GM12878 (cell line): ENCODE data around the gene TPCN2. TPM values are rescaled to one million over a fixed set of nuclear protein-coding genes. Genes with fewer than 3 reads are reported as not detected.

ENCODE experiments used
- ATAC-seq: fragments of 200-7000 bp; cut with Tn5 transposase; 3 replicates; pipeline ENCODE4 v1.9.1; 2020; ENCODE audit warnings: mild to moderate bottlenecking, moderate library complexity
- BruUV-seq: library from RNA; stranded (reverse); fragments of 400-500 nt; replicated peaks from 2 replicates; lab custom pipeline; 2021; lab: Mats Ljungman, UMichigan
- CTCF ChIA-PET: fragments of 300-600 bp; sonication (Branson Sonifier 250); formaldehyde crosslinking; extraction: SDS; loops from one replicate; lab custom pipeline; 2021; ENCODE audit warnings: inconsistent platforms; lab: Yijun Ruan, JAX
- POLR2A ChIA-PET: fragments of 350-600 bp; formaldehyde crosslinking; extraction: SDS; loops from one replicate; lab custom pipeline; 2021; ENCODE audit warnings: inconsistent platforms; lab: Charles Lee
- RAD21 ChIA-PET: fragments of 300-600 bp; sonication (Branson Sonifier 250); formaldehyde crosslinking; loops from one replicate; lab custom pipeline; 2023; ENCODE audit warnings: antibody characterized with exemption; ENCODE audit not compliant: unreplicated experiment; lab: Charles Lee
- SMC1A ChIA-PET: fragments of 300-600 bp; sonication (Branson Sonifier 250); formaldehyde crosslinking; loops from one replicate; lab custom pipeline; 2023; ENCODE audit not compliant: unreplicated experiment, uncharacterized antibody; lab: Charles Lee
- DNase-seq: peaks from one replicate; pipeline ENCODE4 v3.0.0-alpha.2; 2011; ENCODE audit warnings: low read depth, low spot score
- FAIRE-seq: peaks from 3 replicates; lab custom pipeline; 2011; peaks lifted over from hg19 to GRCh38; lab: Jason Lieb, UNC
- H2AFZ ChIP-seq: 2 replicates; pipeline ENCODE4 v1.6.0; 2011; ENCODE audit warnings: low read depth, low read length, control low read depth; ENCODE audit not compliant: control insufficient read depth
- H3K27ac ChIP-seq: 2 replicates; pipeline ENCODE4 v1.5.1; 2011; ENCODE audit warnings: control low read depth; ENCODE audit not compliant: control insufficient read depth, insufficient read depth
- H3K27me3 ChIP-seq, 2 experiments: replicated peaks in 1 of 2; 2 replicates each; pipeline versions ENCODE4 v1.6.0 to v1.6.1; 2011; ENCODE audit warnings: low read length in 1 of 2; ENCODE audit not compliant: control insufficient read depth in 2 of 2, insufficient read depth in 2 of 2
- H3K36me3 ChIP-seq, 2 experiments: 2 replicates each; pipeline ENCODE4 v1.5.1; 2011; ENCODE audit warnings: low read length in 1 of 2; ENCODE audit not compliant: control insufficient read depth in 2 of 2, insufficient read depth in 2 of 2
- H3K4me1 ChIP-seq: 2 replicates; pipeline ENCODE4 v1.6.1; 2011; ENCODE audit warnings: mild to moderate bottlenecking, low read length, moderate library complexity, mixed read lengths; ENCODE audit not compliant: control insufficient read depth, insufficient read depth
- H3K4me2 ChIP-seq: 2 replicates; pipeline ENCODE4 v1.6.0; 2011; ENCODE audit warnings: control low read depth; ENCODE audit not compliant: control insufficient read depth, insufficient read depth
- H3K4me3 ChIP-seq: fragments of 200-600 bp; sonication (generic); 2 replicates; pipeline ENCODE4 v1.5.1; 2016
- H3K79me2 ChIP-seq: 2 replicates; pipeline ENCODE4 v1.6.0; 2011; ENCODE audit warnings: low read length; ENCODE audit not compliant: control insufficient read depth, insufficient read depth
- H3K9ac ChIP-seq: 2 replicates; pipeline ENCODE4 v1.8.0; 2011; ENCODE audit warnings: low read length, control low read depth, mixed read lengths; ENCODE audit not compliant: control insufficient read depth, insufficient read depth
- H3K9me3 ChIP-seq: replicated peaks from 3 replicates; pipeline ENCODE4 v1.5.1; 2011; ENCODE audit warnings: mild to moderate bottlenecking, low read length; ENCODE audit not compliant: control insufficient read depth, insufficient read depth
- H4K20me1 ChIP-seq: 2 replicates; pipeline ENCODE4 v1.6.0; 2011; ENCODE audit not compliant: control insufficient read depth, insufficient read depth
- CTCF ChIP-seq, 3 experiments: IDR thresholded peaks in 2 of 3; conservative IDR thresholded peaks in 1 of 3; 2 replicates each; pipeline ENCODE4 v1.5.1; 2011; ENCODE audit warnings: low read depth in 3 of 3, low read length in 3 of 3, mild to moderate bottlenecking in 3 of 3, control low read depth in 2 of 3, moderate library complexity in 2 of 3, inconsistent platforms in 1 of 3, mixed read lengths in 1 of 3; ENCODE audit not compliant: control insufficient read depth in 2 of 3, insufficient read depth in 1 of 3; ENCODE audit errors: extremely low read depth in 1 of 3
- NFYA ChIP-seq: IDR thresholded peaks from 2 replicates; pipeline ENCODE4 v1.6.1; 2011; ENCODE audit warnings: low read depth, mild to moderate bottlenecking, low read length, improper control_type of control experiment, borderline replicate concordance
- RAD21 ChIP-seq: IDR thresholded peaks from 2 replicates; pipeline ENCODE4 v1.6.1; 2011; ENCODE audit warnings: mild to moderate bottlenecking, low read depth, low read length, moderate library complexity; ENCODE audit not compliant: insufficient read depth
- SUPT20H ChIP-seq: IDR thresholded peaks from 2 replicates; pipeline ENCODE4 v1.6.1; 2011; ENCODE audit warnings: low read depth, mild to moderate bottlenecking, low read length, moderate library complexity, borderline replicate concordance; ENCODE audit not compliant: control insufficient read depth
- YBX1 ChIP-seq: fragments of 450-650 bp; IDR thresholded peaks from 2 replicates; pipeline ENCODE4 v1.6.1; 2016; ENCODE audit warnings: antibody characterized with exemption
- WGBS: methylation state at CpG from one replicate; pipeline ENCODE4 v1.1.6; 2016; ENCODE audit warnings: low lambda C conversion rate; ENCODE audit not compliant: insufficient replicate concordance, insufficient coverage; ENCODE audit errors: missing lambda C conversion rate; 5-methylcytosine and 5-hydroxymethylcytosine counted together
- in situ Hi-C: fragments of 300-500 bp; cut with MboI; formaldehyde crosslinking; loops from 9 replicates; pipeline ENCODE4 v1.14.3; 2018; ENCODE audit warnings: mixed read lengths
- intact Hi-C: fragments of 100-400 bp; cut with micrococcal nuclease; formaldehyde crosslinking; loops from one replicate; pipeline ENCODE4 v1.14.2; 2022; ENCODE audit not compliant: unreplicated experiment
- polyA plus RNA-seq, 11 experiments: library from polyadenylated mRNA; depleted of rRNA in 4 of 11; unstranded in 6 of 11; stranded (reverse) in 5 of 11; fragments of >200 nt; fragmentation: Nextera tagmentation in 4 of 11; fragmentation: Illumina TruSeq in 1 of 11; extraction: Ambion mirVana in 4 of 11; extraction: Trizol in 1 of 11; gene quantifications; 1 replicate in 1 of 11; 2 replicates in 10 of 11; pipeline versions ENCODE4 v1.2.1 to v1.2.3, GENCODE V29; 2011 to 2016; ENCODE audit warnings: inconsistent platforms in 2 of 11, missing spikeins in 2 of 11, low read depth in 1 of 11
- total RNA-seq, 4 experiments: library from RNA; depleted of rRNA in 3 of 4; stranded (reverse); fragments of >200 nt in 3 of 4; fragmentation: Illumina TruSeq in 1 of 4; extraction: Trizol in 1 of 4; gene quantifications; 2 replicates each; pipeline versions ENCODE4 v1.2.1 to v1.2.3, GENCODE V29; 2013 to 2021

The TPCN2 gene
- total and polyA plus RNA-seq, 10 of the 15 experiments (the other 5 are each of a cell fraction or from before 2014, with no cell fraction given): 1.7 to 18.4 (median 8.4) TPM

- H3K4me2 ChIP-seq: no peak overlapping the region
- H3K27me3 ChIP-seq: peaks cover 4 to 5% of the 10 kb centered on the region in 2 experiments; a peak in 3 of 4 replicates
- no peaks in the 10 kb centered on the region for H3K79me2 ChIP-seq
- DNase-seq (no peak), FAIRE-seq (no peak)
- H4K20me1 ChIP-seq: no peaks in the 10 kb centered on the region
- in situ Hi-C loops: no loop called here
- BruUV-seq: no TSS peak
- CTCF ChIA-PET: interaction anchor here (0.9 kb wide), 1 partner anchor 36 kb away, joined by 3 read pairs; no protein-coding TSS in a partner anchor
- SMC1A ChIA-PET: no interaction called here
- POLR2A ChIA-PET: no interaction called here
- H3K36me3 ChIP-seq: no peaks in the 10 kb centered on the region
- 43% methylated on average over 7 of the region's 8 CpGs for WGBS
- no peaks in the 10 kb centered on the region for H3K9me3 ChIP-seq
- no peak overlapping the region for H3K4me3 ChIP-seq
- intact Hi-C loops: no loop called here
- H2AFZ ChIP-seq: no peak overlapping the region
- TF ChIP-seq SUPT20H: no peak
- TF ChIP-seq, all 136 proteins: peak for 0
- no peak overlapping the region for H3K9ac ChIP-seq
- ATAC-seq: no peak
- H3K4me1 ChIP-seq: no peaks in the 10 kb centered on the region; the same call in 1 of the 2 replicates
- RAD21 ChIA-PET: no interaction called here
- H3K27ac ChIP-seq: no peak overlapping the region
These were observed 40.8 kb upstream of the TPCN2 start for GRCh38 chr11:69007975-69008381.

- H3K36me3 ChIP-seq: no peaks in the 10 kb centered on the region
- ChIA-PET POLR2A (no interaction called here), SMC1A (no interaction called here), CTCF (interaction anchor here (0.9 kb wide), 1 partner anchor 35 kb away, joined by 3 read pairs; no protein-coding TSS in a partner anchor), RAD21 (no interaction called here)
- peaks cover 4 to 5% of the 10 kb centered on the region in 2 experiments; a peak in 3 of 4 replicates for H3K27me3 ChIP-seq
- no peaks in the 10 kb centered on the region; the same call in 1 of the 2 replicates for H3K4me1 ChIP-seq
- no TSS peak for BruUV-seq
- TF ChIP-seq NFYA (no peak), CTCF (IDR thresholded peaks at IDR 0.05 in 2 of 3, conservative IDR thresholded peaks at IDR 0.05 in 1 of 3; ENCODE audit: control insufficient read depth in 2 of 3, extremely low read depth in 1 of 3, insufficient read depth in 1 of 3, low read depth in 3 of 3, low read length in 3 of 3) (no peak), YBX1 (no peak), RAD21 (no peak)
- H3K79me2 ChIP-seq: no peaks in the 10 kb centered on the region
- ATAC-seq: no peak
- no peak for DNase-seq
- FAIRE-seq: no peak
- no peaks in the 10 kb centered on the region for H3K9me3 ChIP-seq
- no peak overlapping the region for H3K4me2 ChIP-seq
- H3K4me3 ChIP-seq: no peak overlapping the region
- intact Hi-C loops (no loop called here), in situ Hi-C loops (no loop called here)
- H3K27ac ChIP-seq: no peak overlapping the region
- no peak overlapping the region for H3K9ac ChIP-seq
- no peak overlapping the region for H2AFZ ChIP-seq
- no peaks in the 10 kb centered on the region for H4K20me1 ChIP-seq
- WGBS: 39% methylated on average over 17 of the region's 17 CpGs
These were observed 39.8 kb upstream of the TPCN2 start for GRCh38 chr11:69008737-69009440.
